Coronary artery (tissue), 2 donors: ENCODE data around the gene EIF2B4.

Source experiments
- DNase-seq: peaks from one replicate; pipeline ENCODE4 v3.0.0-alpha.2; 2017; ENCODE audit warnings: low spot score
- H3K27ac ChIP-seq, 2 donors: fragments of 200-600 bp; sonication (generic); one replicate each; pipeline ENCODE4 v1.5.1; 2016 to 2019
- H3K4me3 ChIP-seq: fragments of 200-600 bp; sonication (generic); 2 replicates; pipeline ENCODE4 v1.5.1; 2016; ENCODE audit warnings: mild to moderate bottlenecking, moderate library complexity
- CTCF ChIP-seq: fragments of 200-600 bp; sonication (generic); IDR thresholded peaks from one replicate; pipeline ENCODE4 v1.5.1; 2019; ENCODE audit warnings: antibody characterized with exemption

The EIF2B4 gene

DNA sequence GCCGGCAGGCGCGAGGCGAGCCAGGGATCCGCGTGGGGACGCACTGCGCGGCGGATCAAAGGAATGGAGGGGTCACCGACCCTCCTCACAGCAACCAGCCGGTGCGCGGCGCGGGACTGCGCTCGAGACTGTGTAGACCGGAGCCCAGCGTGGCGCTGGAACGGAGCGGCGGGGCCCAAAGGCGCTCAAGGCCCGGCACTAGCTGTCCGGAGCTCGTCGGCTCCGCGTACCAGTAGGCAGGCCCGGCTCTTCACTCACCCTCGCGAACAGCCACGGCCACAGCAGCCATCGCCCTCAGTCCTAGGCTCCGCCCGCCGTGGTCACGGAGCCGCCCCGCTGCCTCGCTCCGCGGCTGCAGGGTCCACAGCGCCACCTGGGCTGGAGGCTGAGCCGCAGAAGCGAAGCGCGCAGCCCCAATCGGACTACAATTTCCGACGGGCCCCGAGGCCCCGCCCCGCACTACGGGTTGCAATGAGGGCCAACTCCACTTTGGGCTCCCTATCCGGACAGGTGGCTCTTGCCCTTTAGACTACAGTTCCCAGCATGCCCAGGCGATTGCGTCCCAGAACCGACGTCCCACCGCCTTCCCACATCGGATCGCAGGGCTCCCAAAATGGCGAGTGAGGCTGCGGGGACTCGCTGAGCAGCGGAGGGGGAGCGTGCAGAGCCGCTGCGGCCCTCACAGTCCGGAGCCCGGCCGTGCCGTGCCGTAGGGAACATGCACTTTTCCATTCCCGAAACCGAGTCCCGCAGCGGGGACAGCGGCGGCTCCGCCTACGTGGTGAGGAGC, at the start of gene EIF2B4, which contains the start of gene SNX17:
TSS of gene EIF2B4 (minus strand) at position 313 of the 790 bp plus-strand sequence. CDS start at position 289, 24 bp downstream.
TSS of gene SNX17 (plus strand) at position 591 of the 790 bp plus-strand sequence. CDS start at position 719, 128 bp downstream.
- DNase-seq, result peak; percentile 100
- H3K27ac ChIP-seq, result peak within 1 kb of the TSS; percentile 91 to 96
- TF ChIP-seq CTCF, result peak; percentile 37
- peak within 1 kb of the TSS; percentile 91 for H3K4me3 ChIP-seq

DNA sequence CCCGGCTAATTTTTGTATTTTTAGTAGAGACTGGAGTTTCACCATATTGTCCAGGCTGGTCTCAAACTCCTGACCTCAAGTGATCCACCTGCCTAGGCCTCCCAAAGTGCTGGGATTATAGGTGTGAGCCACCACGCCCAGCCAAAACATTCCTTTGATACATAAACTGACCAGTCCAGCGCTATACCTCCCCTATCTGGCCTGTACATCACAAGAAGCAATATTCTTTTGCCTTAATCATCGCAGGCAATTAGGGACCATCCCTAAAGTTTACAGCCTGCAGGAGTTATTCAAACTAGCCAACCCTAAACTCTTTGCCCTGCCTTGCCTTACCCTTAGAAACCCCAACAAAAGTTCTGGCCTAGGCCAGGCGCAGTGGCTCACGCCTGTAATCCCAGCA, 46.0 kb upstream of the EIF2B4 start:
- no peak overlapping the region for H3K4me3 ChIP-seq
- no peak overlapping the region for H3K27ac ChIP-seq
- no peak for TF ChIP-seq CTCF
- no peak for DNase-seq

GRCh38 chr2:27412419-27413152, 42.4 kb upstream of the EIF2B4 start:
- Histone ChIP-seq H3K27ac (no peak overlapping the region), H3K4me3 (no peak overlapping the region)
- DNase-seq, result no peak
- TF ChIP-seq CTCF, result no peak

DNA sequence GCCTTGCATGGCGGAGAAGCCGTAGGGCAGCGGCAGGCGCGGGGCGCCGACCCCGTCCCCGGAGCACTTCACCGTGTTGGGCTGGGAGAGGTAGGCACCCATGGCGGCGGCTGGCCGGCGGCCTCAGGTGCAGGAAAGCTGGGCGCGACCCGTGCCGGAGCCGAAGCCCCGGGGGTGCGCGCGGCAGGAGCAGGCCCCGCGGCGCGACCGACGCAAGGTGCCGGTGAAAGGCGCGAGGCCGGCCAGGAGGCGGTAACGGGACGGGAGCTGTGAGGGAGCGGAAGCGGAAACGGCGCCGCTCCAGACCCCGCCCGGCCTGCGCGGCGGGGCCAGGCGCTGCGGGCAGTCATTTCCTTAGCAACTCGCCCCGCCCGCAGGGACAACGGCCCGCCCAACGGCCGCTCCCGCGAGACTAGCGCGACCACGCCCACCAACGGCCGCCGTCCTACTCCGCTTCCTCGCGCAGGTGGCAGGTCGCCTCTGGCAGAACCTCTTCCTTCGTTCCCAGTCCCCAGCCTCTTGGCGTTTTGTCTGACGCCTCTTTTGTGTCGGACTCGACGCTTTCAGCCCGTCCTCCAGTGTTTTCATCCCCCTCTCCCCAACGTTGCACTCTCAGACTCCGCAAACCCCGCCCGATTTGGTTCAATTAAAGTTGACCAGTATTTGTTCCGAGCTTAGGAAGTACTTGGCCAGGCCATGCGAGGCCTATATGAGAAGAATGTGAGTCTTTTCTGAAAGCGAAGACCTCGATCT, 39.4 kb upstream of the EIF2B4 start, which contains the start of gene PPM1G:
TSS of gene PPM1G (minus strand) at position 271 of the 753 bp plus-strand sequence. CDS start at position 102, 169 bp downstream.
- Histone ChIP-seq H3K27ac (peak within 1 kb of the TSS; percentile 60 to 86), H3K4me3 (peak within 1 kb of the TSS; percentile 90)
- TF ChIP-seq CTCF, result no peak
- peak; percentile 95 for DNase-seq

- H3K27ac ChIP-seq, result peak overlapping the region; percentile 30 to 86
- TF ChIP-seq CTCF, result no peak
- DNase-seq, result no peak
- peak overlapping the region; percentile 90 for H3K4me3 ChIP-seq
These were observed 38.6 kb upstream of the EIF2B4 start for GRCh38 chr2:27408601-27409320.

- peak; percentile 18 for TF ChIP-seq CTCF
- H3K27ac ChIP-seq, result no peak overlapping the region
- H3K4me3 ChIP-seq, result peak overlapping the region; percentile 90
- no peak for DNase-seq
These were observed 37.8 kb upstream of the EIF2B4 start for GRCh38 chr2:27407798-27408491.
